Uterus (tissue), 4 donors: ENCODE data around the gene PHF2. TPM values are rescaled to one million over a fixed set of nuclear protein-coding genes. Genes with fewer than 3 reads are reported as not detected.

Source experiments
- DNase-seq, 2 donors: peaks; one replicate each; pipeline ENCODE4 v3.0.0-alpha.2; 2019 to 2020
- H3K27ac ChIP-seq, 2 donors: fragments of 200-600 bp; sonication (generic); 1 replicate in 1 of 2; 2 replicates in 1 of 2; pipeline ENCODE4 v1.5.1; 2016 to 2018
- H3K27me3 ChIP-seq, 2 donors: fragments of 200-600 bp; sonication (generic); one replicate each; pipeline ENCODE4 v1.5.1; 2018 to 2019; ENCODE audit warnings: control low read depth in 1 of 2
- H3K36me3 ChIP-seq, 2 donors: fragments of 200-600 bp; sonication (generic); one replicate each; pipeline ENCODE4 v1.5.1; 2019; ENCODE audit warnings: control low read depth in 1 of 2
- H3K4me1 ChIP-seq, 2 donors: fragments of 200-600 bp; sonication (generic); one replicate each; pipeline ENCODE4 v1.5.1; 2018 to 2019; ENCODE audit warnings: control low read depth in 1 of 2
- H3K4me3 ChIP-seq, 2 donors: fragments of 200-600 bp; sonication (generic); 1 replicate in 1 of 2; 2 replicates in 1 of 2; pipeline ENCODE4 v1.5.1; 2018 to 2019; ENCODE audit warnings: mild to moderate bottlenecking in 1 of 2
- H3K9me3 ChIP-seq, 2 donors: fragments of 200-600 bp; sonication (generic); one replicate each; pipeline ENCODE4 v1.5.1; 2019; ENCODE audit warnings: control low read depth in 1 of 2
- POLR2A ChIP-seq, 2 donors: fragments of 450-650 bp; IDR thresholded peaks; one replicate each; pipeline ENCODE4 v1.6.1; 2016; ENCODE audit warnings: antibody characterized with exemption in 2 of 2, mild to moderate bottlenecking in 1 of 2, moderate library complexity in 1 of 2
- intact Hi-C: fragments of 100-400 bp; cut with DNase I; formaldehyde crosslinking; loops from one replicate; pipeline ENCODE4 v1.15.1; 2023; ENCODE audit warnings: low total_unique reads
- total RNA-seq, 4 donors: library from RNA; depleted of rRNA in 3 of 4; stranded (reverse); fragments of >200 nt in 3 of 4; gene quantifications; one replicate each; pipeline versions ENCODE4 v1.1.0 to v1.2.4, GENCODE V29; 2014 to 2023
- TF ChIP-seq, protein P1 (sequence below), 4 experiments: fragments of 200-600 bp in 2 of 4; fragments of 450-650 bp in 2 of 4; sonication (generic) in 2 of 4; IDR thresholded peaks; one replicate each; pipeline ENCODE4 v1.5.1; 2016 to 2019; ENCODE audit warnings: antibody characterized with exemption in 4 of 4, mild to moderate bottlenecking in 2 of 4, moderate library complexity in 1 of 4
- donor health status: DM: yes; HTN: yes; CAD: no.

Gene PHF2
- total RNA-seq, 4 donors from 2014 or later: 7.7 to 54.5 (median 25.0) TPM

GRCh38 chr9:93657331-93658111 lies 81.1 kb downstream of the PHF2 start:
- Histone ChIP-seq H3K4me1 (no peaks in the 10 kb centered on the region), H3K9me3 (no peaks in the 10 kb centered on the region), H3K27me3 (no peaks in the 10 kb centered on the region), H3K36me3 (no peaks in the 10 kb centered on the region), H3K4me3 (no peak overlapping the region), H3K27ac (no peak overlapping the region)
- no peak for DNase-seq
- intact Hi-C loops: no loop called here
- TF ChIP-seq, protein P1, sequence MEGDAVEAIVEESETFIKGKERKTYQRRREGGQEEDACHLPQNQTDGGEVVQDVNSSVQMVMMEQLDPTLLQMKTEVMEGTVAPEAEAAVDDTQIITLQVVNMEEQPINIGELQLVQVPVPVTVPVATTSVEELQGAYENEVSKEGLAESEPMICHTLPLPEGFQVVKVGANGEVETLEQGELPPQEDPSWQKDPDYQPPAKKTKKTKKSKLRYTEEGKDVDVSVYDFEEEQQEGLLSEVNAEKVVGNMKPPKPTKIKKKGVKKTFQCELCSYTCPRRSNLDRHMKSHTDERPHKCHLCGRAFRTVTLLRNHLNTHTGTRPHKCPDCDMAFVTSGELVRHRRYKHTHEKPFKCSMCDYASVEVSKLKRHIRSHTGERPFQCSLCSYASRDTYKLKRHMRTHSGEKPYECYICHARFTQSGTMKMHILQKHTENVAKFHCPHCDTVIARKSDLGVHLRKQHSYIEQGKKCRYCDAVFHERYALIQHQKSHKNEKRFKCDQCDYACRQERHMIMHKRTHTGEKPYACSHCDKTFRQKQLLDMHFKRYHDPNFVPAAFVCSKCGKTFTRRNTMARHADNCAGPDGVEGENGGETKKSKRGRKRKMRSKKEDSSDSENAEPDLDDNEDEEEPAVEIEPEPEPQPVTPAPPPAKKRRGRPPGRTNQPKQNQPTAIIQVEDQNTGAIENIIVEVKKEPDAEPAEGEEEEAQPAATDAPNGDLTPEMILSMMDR (IDR thresholded peaks at IDR 0.05): no peak
- TF ChIP-seq POLR2A (IDR thresholded peaks at IDR 0.05): no peak

GRCh38 chr9:93658184-93658925 lies 82.0 kb downstream of the PHF2 start:
- no peak for DNase-seq
- H3K9me3 ChIP-seq: no peaks in the 10 kb centered on the region
- no peaks in the 10 kb centered on the region for H3K36me3 ChIP-seq
- intact Hi-C loops: no loop called here
- H3K27me3 ChIP-seq: no peaks in the 10 kb centered on the region
- H3K4me3 ChIP-seq: no peak overlapping the region
- TF ChIP-seq POLR2A (IDR thresholded peaks at IDR 0.05): no peak
- TF ChIP-seq, protein P1 (IDR thresholded peaks at IDR 0.05): no peak
- no peaks in the 10 kb centered on the region for H3K4me1 ChIP-seq
- no peak overlapping the region for H3K27ac ChIP-seq

DNA sequence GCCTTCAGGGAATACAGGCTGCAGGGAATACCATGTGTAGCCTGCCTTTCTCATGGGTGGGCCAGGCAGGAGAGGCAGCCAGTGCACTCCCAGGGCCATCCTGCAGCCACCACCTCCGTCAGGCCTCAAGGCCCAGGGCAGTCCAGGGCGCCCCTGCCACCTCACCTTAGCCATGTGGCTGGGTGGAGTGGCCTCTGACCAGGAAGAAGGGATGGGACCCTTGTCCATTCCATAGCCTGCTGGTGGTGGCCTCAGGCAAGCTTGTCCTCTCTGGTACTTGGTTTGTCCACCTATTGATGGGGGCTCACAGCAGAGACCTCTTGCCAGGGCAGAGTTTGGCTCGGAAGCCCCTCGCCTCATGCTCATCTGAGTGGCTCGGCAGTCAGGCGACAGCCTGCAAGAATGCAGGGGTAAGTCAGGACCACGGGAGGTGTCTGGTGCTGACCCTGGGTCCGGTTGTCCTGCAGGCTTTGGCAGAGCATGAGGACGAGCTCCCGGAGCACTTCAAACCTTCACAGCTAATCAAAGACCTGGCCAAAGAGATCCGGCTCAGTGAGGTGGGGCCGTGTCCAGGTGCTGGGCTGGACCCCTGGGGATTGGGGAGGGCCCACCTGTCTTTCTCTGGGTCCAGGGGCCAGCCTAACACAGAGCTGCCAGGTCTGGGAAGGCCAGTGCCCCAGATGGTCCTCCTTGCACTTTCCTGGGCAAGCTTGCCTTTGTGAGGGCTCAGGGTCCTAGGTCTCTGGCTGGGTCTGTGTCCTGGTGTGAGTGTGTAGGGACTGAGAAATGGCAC lies 82.9 kb downstream of the PHF2 start:
- intact Hi-C loops: no loop called here
- no peaks in the 10 kb centered on the region for H3K36me3 ChIP-seq
- no peak overlapping the region for H3K4me3 ChIP-seq
- H3K27ac ChIP-seq: no peak overlapping the region
- TF ChIP-seq POLR2A (IDR thresholded peaks at IDR 0.05): no peak
- TF ChIP-seq, protein P1 (IDR thresholded peaks at IDR 0.05): no peak
- H3K9me3 ChIP-seq: no peaks in the 10 kb centered on the region
- no peaks in the 10 kb centered on the region for H3K4me1 ChIP-seq
- DNase-seq: no peak
- H3K27me3 ChIP-seq: no peaks in the 10 kb centered on the region

DNA sequence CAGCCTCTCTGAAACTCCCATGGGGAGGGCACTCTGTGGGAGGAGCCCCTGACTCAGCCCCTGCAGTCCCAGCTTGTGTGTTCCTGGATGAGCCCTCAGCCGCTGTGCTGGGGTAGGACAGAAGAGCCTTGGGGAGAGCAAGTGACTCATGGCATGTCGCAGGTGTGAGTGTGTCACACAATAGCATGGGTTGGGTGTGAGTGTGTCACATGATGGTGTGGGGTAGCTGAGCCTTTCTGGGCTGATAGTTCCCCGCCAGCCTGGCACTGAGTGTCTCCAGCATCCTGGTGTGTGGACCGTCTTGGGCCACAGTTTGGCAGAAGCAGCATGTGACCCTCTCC lies 83.4 kb downstream of the PHF2 start:
- TF ChIP-seq, protein P1 (IDR thresholded peaks at IDR 0.05): no peak
- no peak for TF ChIP-seq POLR2A (IDR thresholded peaks at IDR 0.05)
- no peak for DNase-seq
- H3K36me3 ChIP-seq: no peaks in the 10 kb centered on the region
- H3K27me3 ChIP-seq: no peaks in the 10 kb centered on the region
- H3K4me1 ChIP-seq: no peaks in the 10 kb centered on the region
- no peak overlapping the region for H3K27ac ChIP-seq
- no peaks in the 10 kb centered on the region for H3K9me3 ChIP-seq
- intact Hi-C loops: no loop called here
- no peak overlapping the region for H3K4me3 ChIP-seq
